A549 (cell line): ENCODE measurements around the gene RAB11FIP5. TPM values are rescaled to one million over a fixed set of nuclear protein-coding genes. Genes with fewer than 3 reads are reported as not detected.

Experiments
- ATAC-seq, 2 experiments: fragments of 200-7000 bp in 1 of 2; fragments of >200 bp in 1 of 2; cut with Nextera tagmentation in 1 of 2; cut with Tn5 transposase in 1 of 2; 3 replicates each; pipeline versions ENCODE4 v1.8.0 to v1.9.1; 2018 to 2020; ENCODE audit warnings: mild to moderate bottlenecking in 1 of 2, moderate library complexity in 1 of 2
- CTCF ChIA-PET: fragments of 300-600 bp; sonication (Branson Sonifier 250); formaldehyde crosslinking; extraction: SDS; loops from one replicate; lab custom pipeline; 2021; ENCODE audit warnings: antibody characterized with exemption, inconsistent platforms; lab: Yijun Ruan, JAX
- POLR2A ChIA-PET: fragments of 350-600 bp; formaldehyde crosslinking; extraction: SDS; loops from one replicate; lab custom pipeline; 2021; ENCODE audit warnings: antibody characterized with exemption, inconsistent platforms; lab: Yijun Ruan, JAX
- DNase-seq, 2 experiments: peaks; one replicate each; pipeline versions ENCODE4 v3.0.0 to v3.0.0-alpha.2; 2011 to 2016; ENCODE audit warnings: low read depth in 1 of 2, low spot score in 1 of 2
- FAIRE-seq: peaks from 2 replicates; lab custom pipeline; 2011; peaks lifted over from hg19 to GRCh38; lab: Jason Lieb, UNC
- H3K27ac ChIP-seq, 2 experiments: fragments of >200 bp; sonication (Bioruptor Twin); formaldehyde crosslinking; 3 replicates each; pipeline ENCODE4 v1.5.1; 2016 to 2017
- H3K4me1 ChIP-seq: fragments of >200 bp; sonication (Bioruptor Twin); formaldehyde crosslinking; 3 replicates; pipeline ENCODE4 v1.6.1; 2016
- H3K4me2 ChIP-seq: fragments of >200 bp; sonication (Bioruptor Twin); formaldehyde crosslinking; 3 replicates; pipeline ENCODE4 v1.6.1; 2016
- H3K4me3 ChIP-seq: fragments of >200 bp; sonication (Bioruptor Twin); formaldehyde crosslinking; 3 replicates; pipeline ENCODE4 v1.5.1; 2016
- H3K9me3 ChIP-seq: fragments of >200 bp; sonication (Bioruptor Twin); formaldehyde crosslinking; 3 replicates; pipeline ENCODE4 v1.6.1; 2016
- CBX8 ChIP-seq: fragments of 200-600 bp; sonication (generic); IDR thresholded peaks from 2 replicates; pipeline ENCODE4 v1.6.1; 2016
- CEBPB ChIP-seq, 2 experiments: fragments of >200 bp in 1 of 2; sonication (Bioruptor Twin) in 1 of 2; formaldehyde crosslinking in 1 of 2; IDR thresholded peaks; 2 replicates each; pipeline ENCODE4 v1.6.1; 2012 to 2016
- CHD2 ChIP-seq: fragments of 150-350 bp; IDR thresholded peaks from 2 replicates; pipeline ENCODE4 v1.6.1; 2014; ENCODE audit warnings: low read length; ENCODE audit not compliant: partially characterized antibody
- EHF ChIP-seq: fragments of 250-450 bp; sonication (Bioruptor Pico); IDR thresholded peaks from 2 replicates; pipeline ENCODE4 v1.5.0; 2020; ENCODE audit warnings: mild to moderate bottlenecking
- EP300 ChIP-seq, 2 experiments: fragments of >200 bp; sonication (Bioruptor Twin); formaldehyde crosslinking; IDR thresholded peaks; 2 replicates in 1 of 2; 3 replicates in 1 of 2; pipeline ENCODE4 v1.6.1; 2016 to 2017
- FOSB ChIP-seq: fragments of 250-450 bp; sonication (Bioruptor Pico); IDR thresholded peaks from 2 replicates; pipeline ENCODE4 v1.5.0; 2020; ENCODE audit warnings: mild to moderate bottlenecking, moderate library complexity
- FOXS1 ChIP-seq: fragments of 250-450 bp; sonication (Bioruptor Pico); IDR thresholded peaks from 2 replicates; pipeline ENCODE4 v1.5.0; 2020; ENCODE audit warnings: mild to moderate bottlenecking, moderate library complexity
- HOXA7 ChIP-seq: fragments of 250-450 bp; sonication (Bioruptor Pico); IDR thresholded peaks from 2 replicates; pipeline ENCODE4 v1.5.0; 2020; ENCODE audit warnings: mild to moderate bottlenecking, moderate library complexity
- HOXB5 ChIP-seq: fragments of 250-450 bp; sonication (Bioruptor Pico); IDR thresholded peaks from 2 replicates; pipeline ENCODE4 v1.5.0; 2020; ENCODE audit warnings: mild to moderate bottlenecking, moderate library complexity
- JUNB ChIP-seq: fragments of >200 bp; sonication (Bioruptor Twin); formaldehyde crosslinking; IDR thresholded peaks from 2 replicates; pipeline ENCODE4 v1.6.1; 2016
- KDM1A ChIP-seq: fragments of 200-600 bp; sonication (generic); IDR thresholded peaks from 2 replicates; pipeline ENCODE4 v1.6.1; 2016; ENCODE audit warnings: low read depth, mild to moderate bottlenecking
- KDM5A ChIP-seq: fragments of 200-600 bp; sonication (generic); IDR thresholded peaks from 2 replicates; pipeline ENCODE4 v1.6.1; 2016; ENCODE audit warnings: antibody characterized with exemption, mild to moderate bottlenecking
- MAFK ChIP-seq: fragments of 450-650 bp; IDR thresholded peaks from 2 replicates; pipeline ENCODE4 v1.6.1; 2014; ENCODE audit not compliant: partially characterized antibody
- MAX ChIP-seq: IDR thresholded peaks from 2 replicates; pipeline ENCODE4 v1.6.1; 2012
- NFE2L2 ChIP-seq: fragments of 150-350 bp; conservative IDR thresholded peaks from 2 replicates; pipeline ENCODE4 v1.6.1; 2014; ENCODE audit warnings: low read length
- NPAS2 ChIP-seq: fragments of 250-450 bp; sonication (Bioruptor Pico); IDR thresholded peaks from 2 replicates; pipeline ENCODE4 v1.8.0; 2022; ENCODE audit warnings: mild to moderate bottlenecking, moderate library complexity, borderline replicate concordance
- PBX3 ChIP-seq: IDR thresholded peaks from 2 replicates; pipeline ENCODE4 v1.6.1; 2012
- PHF8 ChIP-seq: fragments of 200-600 bp; sonication (generic); IDR thresholded peaks from 2 replicates; pipeline ENCODE4 v1.6.1; 2016; ENCODE audit warnings: low read depth, mild to moderate bottlenecking, antibody characterized with exemption, moderate library complexity, borderline replicate concordance
- POLR2A ChIP-seq: IDR thresholded peaks from 2 replicates; pipeline ENCODE4 v1.6.1; 2012; ENCODE audit warnings: mild to moderate bottlenecking, low read length
- RARB ChIP-seq: fragments of 250-450 bp; sonication (Bioruptor Pico); IDR thresholded peaks from 2 replicates; pipeline ENCODE4 v1.8.0; 2021; ENCODE audit warnings: mild to moderate bottlenecking, moderate library complexity
- RCOR1 ChIP-seq: fragments of 150-350 bp; IDR thresholded peaks from 2 replicates; pipeline ENCODE4 v1.6.1; 2014; ENCODE audit warnings: antibody characterized with exemption, low read length, low read depth
- REST ChIP-seq: fragments of 200-600 bp; sonication (generic); IDR thresholded peaks from 2 replicates; pipeline ENCODE4 v1.6.1; 2016; ENCODE audit warnings: antibody characterized with exemption, mild to moderate bottlenecking, moderate library complexity
- RNF2 ChIP-seq: fragments of 200-600 bp; sonication (generic); IDR thresholded peaks from 2 replicates; pipeline ENCODE4 v1.6.1; 2016; ENCODE audit warnings: low read depth, mild to moderate bottlenecking, antibody characterized with exemption, moderate library complexity, borderline replicate concordance
- SMC3 ChIP-seq: fragments of >200 bp; sonication (Bioruptor Twin); formaldehyde crosslinking; IDR thresholded peaks from 3 replicates; pipeline ENCODE4 v1.6.1; 2018; ENCODE audit warnings: inconsistent platforms
- TFCP2L1 ChIP-seq: fragments of 250-450 bp; sonication (Bioruptor Pico); IDR thresholded peaks from 2 replicates; pipeline ENCODE4 v1.5.0; 2021; ENCODE audit warnings: mild to moderate bottlenecking
- ZFP36 ChIP-seq: fragments of 450-650 bp; IDR thresholded peaks from 2 replicates; pipeline ENCODE4 v1.6.1; 2014; ENCODE audit warnings: borderline replicate concordance; ENCODE audit not compliant: partially characterized antibody
- ZNF302 ChIP-seq: fragments of 250-450 bp; sonication (Bioruptor Pico); IDR thresholded peaks from 2 replicates; pipeline ENCODE4 v1.9.0; 2021; ENCODE audit warnings: inconsistent platforms, mild to moderate bottlenecking, moderate library complexity
- WGBS: methylation state at CpG from one replicate; pipeline ENCODE4 v1.1.6; 2017; ENCODE audit errors: missing lambda C conversion rate; 5-methylcytosine and 5-hydroxymethylcytosine counted together
- polyA plus RNA-seq, 4 experiments: library from polyadenylated mRNA; depleted of rRNA in 3 of 4; stranded (reverse); fragments of >200 nt; fragmentation: RNase III in 1 of 4; extraction: RNeasy Plus Mini Kit Qiagen cat#74134 plus additional on column Dnase treatment in 1 of 4; gene quantifications; 2 replicates in 3 of 4; 3 replicates in 1 of 4; pipeline ENCODE4 v1.2.3, GENCODE V29; 2011 to 2017
- TF ChIP-seq, protein P1 (sequence below): IDR thresholded peaks from 2 replicates; pipeline ENCODE4 v1.6.1; 2012; ENCODE audit warnings: low read depth, borderline replicate concordance
- TF ChIP-seq, protein P2 (sequence below): fragments of 250-450 bp; sonication (Bioruptor Pico); IDR thresholded peaks from 2 replicates; pipeline ENCODE4 v1.5.0; 2020; ENCODE audit warnings: low read depth, mild to moderate bottlenecking, moderate library complexity

RAB11FIP5 gene
- polyA plus RNA-seq, 2 of the 4 experiments (the other 2 are of a cell fraction): 21.6 to 21.8 TPM

DNA sequence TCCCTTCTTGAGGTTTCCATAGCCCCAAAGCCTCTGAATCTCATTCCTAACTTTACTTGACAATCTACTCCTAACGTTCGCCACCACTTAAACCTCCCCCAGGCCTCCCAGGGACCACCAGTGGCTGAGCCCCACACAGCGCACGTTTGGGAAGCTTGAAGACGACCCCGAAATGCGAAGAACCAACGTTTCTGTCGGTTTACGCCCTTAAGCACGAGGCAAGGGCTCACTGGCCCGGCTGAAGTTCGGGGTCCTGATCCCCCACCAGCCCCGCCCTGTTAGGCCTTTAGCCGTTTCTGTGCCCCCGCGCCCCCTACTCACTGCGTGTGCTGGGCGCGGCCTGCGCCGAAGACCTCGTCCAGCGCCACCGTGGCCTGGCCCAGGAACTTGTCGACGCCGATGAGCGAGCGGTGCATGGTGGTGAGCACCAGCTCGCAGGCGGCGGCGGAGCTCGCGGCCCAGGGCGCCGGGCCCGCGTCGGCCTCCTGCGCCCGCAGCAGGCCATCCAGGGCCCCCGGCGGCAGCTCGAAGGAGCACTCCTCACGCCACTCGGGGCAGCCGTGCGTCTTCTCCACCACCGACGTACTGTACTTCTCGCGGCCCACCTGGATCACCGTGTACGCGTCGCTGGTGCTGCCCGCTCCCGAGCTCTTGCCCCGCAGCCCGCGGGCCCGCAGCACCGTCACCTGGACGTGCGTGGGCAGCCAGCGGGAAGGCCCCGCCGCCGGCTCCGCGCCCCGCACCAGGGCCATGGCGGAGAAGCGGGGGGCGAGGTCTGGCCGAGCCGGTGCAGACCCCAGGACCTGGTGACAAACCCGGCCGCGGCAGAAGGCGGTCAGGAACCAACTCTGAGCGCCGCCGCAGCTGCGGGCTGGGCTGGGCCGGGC lies 479 bp downstream of the RAB11FIP5 start:
- POLR2A ChIA-PET: interaction anchor here (0.5 to 1.6 kb wide), 5 partner anchors 18 to 122 kb away, joined by 3 to 7 read pairs (median 5); partner anchors contain the start of genes CCT7 and SFXN5
- CTCF ChIA-PET: interaction anchor here (0.8 to 11.2 kb wide), 13 partner anchors 10 to 206 kb away, joined by 3 to 114 read pairs (median 6); no protein-coding TSS in a partner anchor
- DNase-seq (peak in 1 of 2 experiments; percentile 61), ATAC-seq (peak; percentile 45 to 56), FAIRE-seq (no peak)
- TF ChIP-seq, protein P1, sequence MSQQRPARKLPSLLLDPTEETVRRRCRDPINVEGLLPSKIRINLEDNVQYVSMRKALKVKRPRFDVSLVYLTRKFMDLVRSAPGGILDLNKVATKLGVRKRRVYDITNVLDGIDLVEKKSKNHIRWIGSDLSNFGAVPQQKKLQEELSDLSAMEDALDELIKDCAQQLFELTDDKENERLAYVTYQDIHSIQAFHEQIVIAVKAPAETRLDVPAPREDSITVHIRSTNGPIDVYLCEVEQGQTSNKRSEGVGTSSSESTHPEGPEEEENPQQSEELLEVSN: peak; percentile 75
- TF ChIP-seq MAX (peak; percentile 93), PHF8 (peak; percentile 64), EP300 (IDR thresholded peaks at IDR 0.05) (no peak), RNF2 (peak; percentile 48; the same call in 1 of the 2 replicates)
- 2% methylated on average over 29 of the region's 88 CpGs for WGBS
- no peaks in the 10 kb centered on the region for H3K9me3 ChIP-seq
- H3K27ac ChIP-seq: peak overlapping the region; percentile 86 to 92
- H3K4me3 ChIP-seq: peak overlapping the region; percentile 91
- H3K4me2 ChIP-seq: peak overlapping the region; percentile 88
- H3K4me1 ChIP-seq: peaks cover 20% of the 10 kb centered on the region

GRCh38 chr2:73111073-73112025 lies 1.4 kb downstream of the RAB11FIP5 start:
- DNase-seq: peak; percentile 61 to 62
- TF ChIP-seq SMC3 (0 out of 3 replicates have a peak, but pooled peaks have one; percentile 5), KDM5A (no peak), POLR2A (no peak), KDM1A (no peak), NPAS2 (CRISPR knock-in tag) (no peak), EHF (CRISPR knock-in tag) (no peak), REST (no peak), MAFK (peak; percentile 15), CEBPB (IDR thresholded peaks at IDR 0.05) (no peak), TFCP2L1 (CRISPR knock-in tag) (no peak), FOXS1 (CRISPR knock-in tag) (no peak), RARB (no peak), HOXB5 (CRISPR knock-in tag) (no peak), JUNB (no peak), CHD2 (no peak), FOSB (CRISPR knock-in tag) (no peak), ZFP36 (peak; percentile 81), PBX3 (no peak), HOXA7 (CRISPR knock-in tag) (no peak), RCOR1 (no peak), ZNF302 (CRISPR knock-in tag) (no peak), NFE2L2 (no peak), CBX8 (no peak)
- TF ChIP-seq, protein P2, sequence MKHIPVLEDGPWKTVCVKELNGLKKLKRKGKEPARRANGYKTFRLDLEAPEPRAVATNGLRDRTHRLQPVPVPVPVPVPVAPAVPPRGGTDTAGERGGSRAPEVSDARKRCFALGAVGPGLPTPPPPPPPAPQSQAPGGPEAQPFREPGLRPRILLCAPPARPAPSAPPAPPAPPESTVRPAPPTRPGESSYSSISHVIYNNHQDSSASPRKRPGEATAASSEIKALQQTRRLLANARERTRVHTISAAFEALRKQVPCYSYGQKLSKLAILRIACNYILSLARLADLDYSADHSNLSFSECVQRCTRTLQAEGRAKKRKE: 0 out of 2 replicates have a peak, but pooled peaks have one; percentile 28

More at GRCh38 chr2:73111073-73112025, 1.4 kb downstream of the RAB11FIP5 start:
- H3K27ac ChIP-seq: peak overlapping the region; percentile 86 to 92
- ATAC-seq: peak; percentile 48 to 65
- 12% methylated on average over 16 of the region's 16 CpGs for WGBS
- no peaks in the 10 kb centered on the region for H3K9me3 ChIP-seq
- POLR2A ChIA-PET: interaction anchor here (1.2 to 1.3 kb wide), 2 partner anchors 22 to 123 kb away, joined by 4 to 5 read pairs; partner anchors contain the start of gene CCT7
- no peak for FAIRE-seq
- H3K4me1 ChIP-seq: peaks cover 20% of the 10 kb centered on the region
- H3K4me2 ChIP-seq: peak overlapping the region; percentile 88
- CTCF ChIA-PET: interaction anchor here (0.6 to 11.2 kb wide), 16 partner anchors 9 to 243 kb away, joined by 3 to 114 read pairs (median 6); no protein-coding TSS in a partner anchor
- H3K4me3 ChIP-seq: peak overlapping the region; percentile 91
